Ovary (tissue), 9 donors: Measurements from ENCODE around the gene FAM83E. TPM values are rescaled to one million over a fixed set of nuclear protein-coding genes. Genes with fewer than 3 reads are reported as not detected.

Source experiments
- DNase-seq, 5 donors: peaks; one replicate each; pipeline ENCODE4 v3.0.0-alpha.2; 2019 to 2020
- H3K27ac ChIP-seq, 2 donors: fragments of 200-600 bp; one replicate each; pipeline versions ENCODE4 v1.5.1 to v1.8.0; 2019 to 2022
- H3K27me3 ChIP-seq: fragments of 200-600 bp; one replicate; pipeline ENCODE4 v1.8.0; 2022
- H3K36me3 ChIP-seq: fragments of 200-600 bp; sonication (generic); one replicate; pipeline ENCODE4 v1.5.1; 2019
- H3K4me1 ChIP-seq: one replicate; pipeline ENCODE4 v1.8.1; 2013; ENCODE audit warnings: mild to moderate bottlenecking, moderate library complexity; ENCODE audit not compliant: insufficient read depth
- H3K4me3 ChIP-seq: fragments of 200-600 bp; sonication (generic); one replicate; pipeline ENCODE4 v1.5.1; 2017
- H3K9me3 ChIP-seq, 2 donors: fragments of 200-600 bp in 1 of 2; sonication (generic) in 1 of 2; one replicate each; pipeline versions ENCODE4 v1.5.1 to v1.8.1; 2013 to 2019; ENCODE audit warnings: mild to moderate bottlenecking in 1 of 2, moderate library complexity in 1 of 2
- EP300 ChIP-seq: sonication (generic); formaldehyde crosslinking; IDR thresholded peaks from one replicate; pipeline ENCODE4 v1.6.1; 2017; ENCODE audit warnings: antibody characterized with exemption
- POLR2A ChIP-seq: fragments of 450-650 bp; IDR thresholded peaks from one replicate; pipeline ENCODE4 v1.6.1; 2017; ENCODE audit warnings: antibody characterized with exemption, mild to moderate bottlenecking, moderate library complexity
- WGBS, 3 donors: extraction: QIAGEN DNeasy Blood & Tissue Kit in 1 of 3; methylation state at CpG; one replicate each; pipeline versions ENCODE4 v1.1.5 to v1.1.7; 2013 to 2017; 5-methylcytosine and 5-hydroxymethylcytosine counted together
- intact Hi-C, 4 donors: fragments of 100-400 bp; cut with DNase I; formaldehyde crosslinking; loops; one replicate each; pipeline versions ENCODE4 v1.11.0 to v1.15.1; 2022 to 2023
- polyA plus RNA-seq, 2 donors: library from polyadenylated mRNA; stranded (reverse); fragments of 200-250 nt in 1 of 2; fragments of 350-450 nt in 1 of 2; fragmentation: Illumina TruSeq in 1 of 2; extraction: RNeasy Lipid Tissue Mini Kit (QIAGEN cat#74804) in 1 of 2; gene quantifications; one replicate each; pipeline ENCODE4 v1.2.3, GENCODE V29; 2013 to 2014
- total RNA-seq, 7 donors: library from RNA; depleted of rRNA in 2 of 7; stranded (reverse); fragments of >200 nt in 2 of 7; fragmentation: NEBNext Ultra II Directional in 3 of 7; extraction: Animal tissue kit (Norgen Biotek cat#: 25700) in 3 of 7; gene quantifications; one replicate each; pipeline versions ENCODE4 v1.1.0 to v1.2.4, GENCODE V29; 2016 to 2023
- TF ChIP-seq, protein P1 (sequence below), 3 donors: fragments of 450-650 bp in 2 of 3; fragments of 200-600 bp in 1 of 3; IDR thresholded peaks; one replicate each; pipeline versions ENCODE4 v1.5.1 to v1.8.0; 2016 to 2022; ENCODE audit warnings: antibody characterized with exemption in 3 of 3, mild to moderate bottlenecking in 1 of 3
- donor health status: DM: no; HTN: no; CAD: no; lungs with moderate emphysema.
- donor health status: DM: no; HTN: no; CAD: no.
- donor health status: Bipolar disorder and iron deficiency.
- donor health status: DM: yes; HTN: yes; CAD: no.
- donor health status: DM: no; HTN: no; CAD: no.
- donor health status: DM: yes; HTN: yes; CAD: no.

Gene FAM83E
- total and polyA plus RNA-seq, 9 donors = 0.16 to 6.9 (median 1.5) TPM; not detected in 3

DNA sequence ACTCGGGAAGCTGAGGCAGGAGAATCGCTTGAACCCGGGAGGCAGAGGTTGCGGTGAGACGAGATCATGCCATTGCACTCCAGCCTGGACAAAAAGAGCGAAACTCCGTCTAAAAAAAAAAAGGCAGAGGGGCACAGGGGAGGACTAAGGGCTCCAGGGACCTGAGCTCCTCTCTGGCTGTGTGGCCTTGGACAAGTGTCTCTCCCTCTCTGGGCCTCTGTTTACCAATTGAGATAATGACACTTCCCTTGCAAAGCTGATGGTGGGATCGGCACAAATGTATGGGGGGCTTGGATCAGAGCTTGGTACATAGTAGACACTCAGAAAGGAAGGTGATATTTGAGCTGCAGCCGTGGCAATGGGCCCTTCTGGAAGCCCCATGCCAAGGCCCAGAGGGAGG lies 19.7 kb downstream of the FAM83E start:
- Histone ChIP-seq H3K27me3 (no peaks in the 10 kb centered on the region), H3K4me3 (no peak overlapping the region), H3K9me3 (no peaks in the 10 kb centered on the region), H3K4me1 (no peaks in the 10 kb centered on the region), H3K27ac (no peak overlapping the region), H3K36me3 (no peaks in the 10 kb centered on the region)
- intact Hi-C loops = loop anchor here in 2 of 4 donors (10.0 kb wide), 1 partner anchor 100 kb away; no protein-coding TSS in a partner anchor
- 83 to 89% (median 86%) methylated on average over 9 of the region's 9 CpGs for WGBS, 3 donors
- no peak for DNase-seq
- no peak for TF ChIP-seq POLR2A
- no peak for TF ChIP-seq EP300
- TF ChIP-seq, protein P1, sequence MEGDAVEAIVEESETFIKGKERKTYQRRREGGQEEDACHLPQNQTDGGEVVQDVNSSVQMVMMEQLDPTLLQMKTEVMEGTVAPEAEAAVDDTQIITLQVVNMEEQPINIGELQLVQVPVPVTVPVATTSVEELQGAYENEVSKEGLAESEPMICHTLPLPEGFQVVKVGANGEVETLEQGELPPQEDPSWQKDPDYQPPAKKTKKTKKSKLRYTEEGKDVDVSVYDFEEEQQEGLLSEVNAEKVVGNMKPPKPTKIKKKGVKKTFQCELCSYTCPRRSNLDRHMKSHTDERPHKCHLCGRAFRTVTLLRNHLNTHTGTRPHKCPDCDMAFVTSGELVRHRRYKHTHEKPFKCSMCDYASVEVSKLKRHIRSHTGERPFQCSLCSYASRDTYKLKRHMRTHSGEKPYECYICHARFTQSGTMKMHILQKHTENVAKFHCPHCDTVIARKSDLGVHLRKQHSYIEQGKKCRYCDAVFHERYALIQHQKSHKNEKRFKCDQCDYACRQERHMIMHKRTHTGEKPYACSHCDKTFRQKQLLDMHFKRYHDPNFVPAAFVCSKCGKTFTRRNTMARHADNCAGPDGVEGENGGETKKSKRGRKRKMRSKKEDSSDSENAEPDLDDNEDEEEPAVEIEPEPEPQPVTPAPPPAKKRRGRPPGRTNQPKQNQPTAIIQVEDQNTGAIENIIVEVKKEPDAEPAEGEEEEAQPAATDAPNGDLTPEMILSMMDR (IDR thresholded peaks at IDR 0.05) = no peak

DNA sequence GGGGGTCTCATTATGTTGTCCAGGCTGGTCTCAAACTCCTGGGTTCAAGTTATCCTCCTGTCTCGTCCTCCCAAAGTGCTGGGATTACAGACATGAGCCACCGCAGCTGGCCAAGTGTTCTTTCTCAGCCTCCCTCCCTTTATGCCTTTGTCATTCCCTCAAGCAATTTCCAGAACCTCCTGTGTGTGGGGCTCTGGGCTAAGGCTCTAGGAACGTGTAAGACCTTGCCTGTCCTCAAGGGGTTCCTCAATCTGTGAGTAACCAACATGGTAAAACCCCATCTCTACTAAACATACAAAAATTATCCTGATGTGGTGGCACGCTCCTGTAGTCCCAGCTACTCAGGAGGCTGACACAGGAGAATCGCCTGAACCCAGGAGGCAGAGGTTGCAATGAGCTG lies 23.9 kb downstream of the FAM83E start:
- Histone ChIP-seq H3K27me3 (no peaks in the 10 kb centered on the region), H3K4me1 (peaks cover 4% of the 10 kb centered on the region), H3K4me3 (no peak overlapping the region), H3K9me3 (no peaks in the 10 kb centered on the region), H3K36me3 (no peaks in the 10 kb centered on the region), H3K27ac (no peak overlapping the region)
- DNase-seq = no peak
- TF ChIP-seq POLR2A (no peak), EP300 (no peak)
- TF ChIP-seq, protein P1 (IDR thresholded peaks at IDR 0.05) = no peak
- WGBS, 3 donors = 74 to 80% (median 78%) methylated on average over 5 of the region's 5 CpGs
- intact Hi-C loops = loop anchor here in 2 of 4 donors (10.0 kb wide), 1 partner anchor 96 kb away; no protein-coding TSS in a partner anchor

DNA sequence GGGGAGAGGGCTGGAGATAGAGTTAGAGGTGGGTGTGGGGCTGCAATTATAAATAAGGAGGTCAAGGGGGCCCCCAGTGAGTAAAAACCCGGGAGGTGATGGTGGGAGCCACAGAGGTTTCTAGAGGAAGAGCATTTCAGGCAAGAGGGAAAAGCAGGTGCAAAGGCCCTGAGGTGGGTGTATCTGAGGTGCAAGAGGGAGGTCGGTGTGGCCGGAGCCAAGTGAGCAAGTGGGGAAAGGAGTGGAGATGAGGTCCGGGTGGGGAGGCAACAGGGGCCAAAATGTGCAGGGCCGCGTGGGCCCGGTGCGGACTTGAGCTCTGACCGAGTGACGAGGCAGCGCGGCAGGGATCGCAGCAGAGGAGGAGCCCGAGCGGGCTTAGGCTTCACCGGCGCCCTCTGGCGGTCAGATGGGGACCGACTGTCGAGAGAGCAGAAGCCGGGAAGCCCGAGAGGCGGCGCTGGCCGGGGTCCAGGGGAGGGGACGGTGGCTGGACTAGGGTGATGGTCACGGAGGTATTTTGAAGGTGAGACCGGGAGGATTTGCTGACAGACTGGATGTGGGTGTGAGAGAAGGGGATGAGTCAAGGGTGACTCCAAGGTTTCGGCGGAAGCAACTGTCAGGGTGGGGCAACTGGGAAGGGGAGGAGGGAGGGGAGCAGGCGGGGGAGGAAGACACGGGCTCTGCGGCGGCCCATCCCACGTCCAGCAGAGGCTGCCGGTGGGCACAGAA lies 26.0 kb downstream of the FAM83E start:
- Histone ChIP-seq H3K27ac (no peak overlapping the region), H3K4me1 (peaks cover 4% of the 10 kb centered on the region), H3K4me3 (no peak overlapping the region), H3K9me3 (no peaks in the 10 kb centered on the region), H3K36me3 (no peaks in the 10 kb centered on the region), H3K27me3 (no peaks in the 10 kb centered on the region)
- DNase-seq = peak; percentile 79 to 91 (median 86)
- WGBS, 3 donors = 2 to 4% (median 4%) methylated on average over 35 to 36 of the region's 36 CpGs
- TF ChIP-seq, protein P1 (IDR thresholded peaks at IDR 0.05) = peak; percentile 45 to 84 (median 78)
- TF ChIP-seq EP300 = no peak
- TF ChIP-seq POLR2A = no peak
- intact Hi-C loops = loop anchor here in 3 of 4 donors (5.0 to 10.0 kb wide), 4 partner anchors 97 to 324 kb away; no protein-coding TSS in a partner anchor

DNA sequence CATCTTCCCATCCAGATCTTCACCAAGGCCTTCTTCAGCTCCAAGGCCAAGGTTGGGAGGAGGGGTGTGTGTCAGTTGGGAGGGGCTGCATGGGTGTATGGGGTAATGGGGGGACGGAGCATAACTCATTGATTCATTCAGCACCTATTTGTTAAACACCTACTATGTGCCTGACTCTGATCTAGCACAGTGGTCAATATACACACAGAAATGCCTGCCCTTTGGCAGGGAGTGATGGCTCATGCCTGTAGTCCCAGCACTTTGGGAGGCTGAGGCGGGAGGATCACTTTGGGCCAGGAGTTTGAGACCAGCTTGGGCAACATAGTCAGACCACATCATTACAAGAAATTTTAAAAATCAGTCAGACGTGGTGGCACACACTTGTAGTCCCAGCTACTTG lies 27.5 kb downstream of the FAM83E start:
- TF ChIP-seq EP300 (no peak), POLR2A (no peak)
- TF ChIP-seq, protein P1 (IDR thresholded peaks at IDR 0.05) = no peak
- no peak for DNase-seq
- H3K4me3 ChIP-seq = no peak overlapping the region
- H3K27me3 ChIP-seq = no peaks in the 10 kb centered on the region
- H3K27ac ChIP-seq = no peak overlapping the region
- no peaks in the 10 kb centered on the region for H3K9me3 ChIP-seq
- intact Hi-C loops = loop anchor here in 3 of 4 donors (5.0 to 10.0 kb wide), 4 partner anchors 95 to 323 kb away; no protein-coding TSS in a partner anchor
- no peaks in the 10 kb centered on the region for H3K36me3 ChIP-seq
- peaks cover 4% of the 10 kb centered on the region for H3K4me1 ChIP-seq
- 80 to 83% (median 82%) methylated on average over 3 of the region's 3 CpGs for WGBS, 3 donors
